H1 (cell line): ENCODE data around the gene PLCL2. TPM values are rescaled to one million over a fixed set of nuclear protein-coding genes. Genes with fewer than 3 reads are reported as not detected.

ENCODE experiments used
- CHD7 ChIP-seq: fragments of 300-600 bp; sonication (generic); IDR thresholded peaks from 2 replicates; pipeline ENCODE4 v1.7.1; 2012; ENCODE audit warnings: low read length, moderate library complexity, mild to moderate bottlenecking, inconsistent platforms; ENCODE audit not compliant: insufficient replicate concordance
- HDAC2 ChIP-seq, 2 experiments: fragments of 300-600 bp in 1 of 2; sonication (generic) in 1 of 2; IDR thresholded peaks; 2 replicates each; pipeline ENCODE4 v1.6.1; 2011 to 2012; ENCODE audit warnings: low read depth in 2 of 2, low read length in 2 of 2, mild to moderate bottlenecking in 2 of 2, moderate library complexity in 2 of 2, borderline replicate concordance in 1 of 2, inconsistent platforms in 1 of 2
- KDM5A ChIP-seq: fragments of 200-600 bp; IDR thresholded peaks from 2 replicates; pipeline ENCODE4 v1.7.1; 2012; ENCODE audit warnings: mild to moderate bottlenecking, low read length, inconsistent platforms, mixed read lengths
- MAX ChIP-seq: IDR thresholded peaks from 2 replicates; pipeline ENCODE4 v1.6.1; 2012; ENCODE audit warnings: inconsistent platforms
- NRF1 ChIP-seq: IDR thresholded peaks from 2 replicates; pipeline ENCODE4 v1.6.1; 2011; ENCODE audit warnings: mild to moderate bottlenecking, low read depth, low read length, improper control_type of control experiment
- POLR2AphosphoS5 ChIP-seq: IDR thresholded peaks from 2 replicates; pipeline ENCODE4 v1.6.1; 2011; ENCODE audit warnings: low read depth, low read length
- SUZ12 ChIP-seq: fragments of 200-600 bp; sonication (generic); IDR thresholded peaks from 2 replicates; pipeline ENCODE4 v1.6.1; 2012; ENCODE audit warnings: mild to moderate bottlenecking, inconsistent platforms, low read length, moderate library complexity, mixed read lengths
- TAF7 ChIP-seq: optimal IDR thresholded peaks from 2 replicates; pipeline ENCODE3; 2011; ENCODE audit warnings: low read depth, mild to moderate bottlenecking, inconsistent platforms, low read length, moderate library complexity, borderline replicate concordance
- TEAD4 ChIP-seq: IDR thresholded peaks from 2 replicates; pipeline ENCODE4 v1.6.1; 2012; ENCODE audit warnings: low read depth, low read length, inconsistent platforms, mixed read lengths
- polyA plus RNA-seq, 7 experiments: library from polyadenylated mRNA; depleted of rRNA in 3 of 7; stranded (reverse) in 5 of 7; unstranded in 2 of 7; fragments of >200 nt in 5 of 7; fragments of 200-250 nt in 2 of 7; gene quantifications; 1 replicate in 5 of 7; 2 replicates in 1 of 7; 4 replicates in 1 of 7; pipeline versions ENCODE4 v1.2.1 to v1.2.3, GENCODE V29; 2011 to 2013; ENCODE audit warnings: missing spikeins in 2 of 7, mixed read lengths in 2 of 7
- total RNA-seq: library from RNA; stranded (reverse); fragmentation: NEBNext Ultra II Directional; extraction: Animal tissue kit (Norgen Biotek cat#: 25700); gene quantifications from 2 replicates; pipeline ENCODE4 v1.2.1, GENCODE V29; 2021

Gene PLCL2
- total and polyA plus RNA-seq, 2 of the 8 experiments (the other 6 are each of a cell fraction or from before 2014, with no cell fraction given): 3.5 to 6.8 TPM

- TF ChIP-seq CHD7 (no peak), NRF1 (no peak), TEAD4 (no peak), KDM5A (no peak), SUZ12 (no peak), TAF7 (no peak), HDAC2 (IDR thresholded peaks at IDR 0.05; ENCODE audit: borderline replicate concordance in 1 of 2, low read depth in 2 of 2, low read length in 2 of 2) (no peak), MAX (no peak), POLR2AphosphoS5 (no peak)
Measured at GRCh38 chr3:16911916-16912315, 27.2 kb downstream of the PLCL2 start (continued).
